HUDEP-2 (cell line): Measurements from ENCODE around the gene ZNF254.
"Not testable (repeated sequence)": the region's sequence is repeated elsewhere in the genome, so short reads cannot be mapped to it uniquely, and the experiment has no call there.

Experiments
- DNase-seq, 76 experiments: peaks; one replicate each; lab custom pipeline; 2025; ENCODE audit not compliant: unreplicated experiment in 76 of 76; lab: John Stamatoyannopoulos, UW

The ZNF254 gene

GRCh38 chr19:24069905-24070657 lies 16.9 kb upstream of the ZNF254 start:
- DNase-seq, result no peak

DNA sequence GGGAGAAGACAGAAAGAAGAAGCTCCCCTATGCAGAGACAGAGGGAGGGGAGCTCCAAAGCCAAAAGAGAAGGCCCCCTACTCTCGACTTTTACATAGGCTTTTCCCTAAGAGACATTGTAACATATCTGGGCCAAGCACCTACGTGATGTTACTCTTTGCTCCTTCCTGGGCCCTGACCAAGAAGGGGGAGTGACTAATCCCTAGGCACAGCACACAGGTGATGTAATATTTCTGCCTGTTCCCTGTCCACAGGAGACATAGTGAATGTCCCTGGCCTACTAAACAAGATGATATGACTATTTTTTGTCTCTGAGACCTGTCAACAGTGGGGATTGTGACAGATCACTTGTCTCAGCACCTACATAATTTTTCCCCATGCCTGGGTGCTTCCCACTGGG lies 15.9 kb upstream of the ZNF254 start:
- no peak for DNase-seq

- DNase-seq, result no peak
Observed at GRCh38 chr19:24072720-24073119, 14.3 kb upstream of the ZNF254 start.

DNA sequence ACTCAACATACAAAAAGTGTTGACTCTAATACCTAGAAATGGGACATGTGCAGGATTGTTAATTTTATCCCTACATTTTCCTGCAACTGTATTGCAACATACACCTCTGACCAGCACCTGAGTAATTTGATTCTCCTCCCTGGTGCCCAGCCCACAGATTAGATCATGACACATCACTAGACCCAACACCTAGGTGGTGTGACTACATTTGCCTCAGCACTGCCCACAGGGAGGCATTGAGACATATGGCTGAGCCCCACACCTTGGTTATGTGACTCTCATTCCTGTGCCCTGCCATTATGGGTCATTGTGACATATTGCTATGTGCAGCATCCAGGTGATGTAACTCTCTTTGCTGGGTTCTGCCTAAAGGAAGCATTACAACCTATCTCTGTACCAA lies 13.2 kb upstream of the ZNF254 start:
- no peak for DNase-seq

- no peak for DNase-seq
Observed at GRCh38 chr19:24074720-24075454, 12.1 kb upstream of the ZNF254 start.

GRCh38 chr19:24075530-24075929 lies 11.5 kb upstream of the ZNF254 start:
- not testable (repeated sequence) for DNase-seq

GRCh38 chr19:24078680-24079079 lies 8.3 kb upstream of the ZNF254 start:
- no peak for DNase-seq

GRCh38 chr19:24081056-24081455 lies 5.9 kb upstream of the ZNF254 start:
- no peak for DNase-seq

GRCh38 chr19:24098359-24098758 lies 11.4 kb downstream of the ZNF254 start:
- DNase-seq, result no peak

- DNase-seq, result no peak
Observed at GRCh38 chr19:24099829-24100228, 12.8 kb downstream of the ZNF254 start.

GRCh38 chr19:24100597-24100996 lies 13.6 kb downstream of the ZNF254 start:
- DNase-seq, result not testable (repeated sequence)

DNA sequence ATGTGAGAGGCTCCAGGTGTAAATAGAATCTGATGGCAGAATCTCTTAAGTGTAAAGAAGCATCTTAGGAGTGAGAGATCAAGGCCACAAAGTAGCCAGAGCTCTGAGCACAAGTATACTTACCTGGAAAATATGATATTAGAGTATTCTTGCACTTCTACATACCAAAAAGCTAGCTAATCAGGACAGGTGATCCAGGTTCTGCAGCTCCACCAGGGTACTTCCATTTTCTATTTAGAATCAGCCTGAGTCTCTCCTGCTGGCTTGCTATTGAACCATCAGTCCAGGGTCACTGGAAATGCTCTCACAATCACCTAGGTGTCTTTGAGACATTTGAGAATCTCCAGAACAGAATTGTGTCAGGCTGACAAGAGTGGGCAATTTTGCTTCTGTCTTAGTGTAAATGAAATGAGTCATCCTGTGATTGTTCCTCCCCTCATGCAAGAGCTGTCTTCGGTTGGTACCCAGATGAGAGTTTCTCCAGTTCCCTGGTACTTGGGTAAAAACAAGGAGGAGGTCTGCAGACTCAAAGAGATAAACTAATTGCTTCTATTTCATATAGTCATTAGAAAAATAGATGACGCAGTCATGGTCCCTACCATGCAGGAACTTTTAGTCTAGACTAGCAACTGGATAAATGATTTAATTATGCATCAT lies 14.6 kb downstream of the ZNF254 start:
- DNase-seq, result no peak

DNA sequence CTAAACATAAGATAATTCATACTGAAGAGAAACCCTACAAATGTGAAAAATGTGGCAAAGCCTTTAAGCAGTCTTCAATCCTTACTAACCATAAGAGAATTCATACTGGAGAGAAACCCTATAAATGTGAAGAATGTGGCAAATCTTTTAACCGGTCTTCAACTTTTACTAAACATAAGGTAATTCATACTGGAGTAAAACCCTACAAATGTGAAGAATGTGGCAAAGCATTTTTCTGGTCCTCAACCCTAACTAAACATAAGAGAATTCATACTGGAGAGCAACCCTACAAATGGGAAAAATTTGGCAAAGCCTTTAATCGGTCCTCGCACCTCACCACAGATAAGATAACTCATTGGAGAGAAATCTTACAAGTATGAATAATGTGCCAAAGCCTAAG lies 40.6 kb downstream of the ZNF254 start:
- DNase-seq, result no peak

DNA sequence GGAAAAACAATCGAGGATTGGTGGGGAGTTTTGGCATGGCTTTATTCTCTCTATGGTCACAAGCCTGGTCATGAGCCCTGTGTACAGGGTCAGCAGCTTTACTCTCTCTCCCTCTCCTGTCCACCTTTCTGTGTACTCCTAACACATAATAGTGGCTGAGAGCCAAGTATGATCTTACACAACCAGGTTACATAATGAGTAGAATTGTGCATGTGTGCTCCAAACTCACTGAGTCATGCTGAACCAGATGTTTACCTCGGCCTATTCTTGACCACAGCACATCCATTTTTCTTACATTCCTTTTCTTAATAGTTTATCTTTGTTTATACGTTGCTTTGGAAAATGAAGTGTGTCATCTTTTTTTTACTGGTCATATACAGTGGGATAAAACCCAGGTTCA lies 53.1 kb downstream of the ZNF254 start:
- DNase-seq, result no peak

- DNase-seq, result no peak
Observed at GRCh38 chr19:24140591-24140990, 53.6 kb downstream of the ZNF254 start.

DNA sequence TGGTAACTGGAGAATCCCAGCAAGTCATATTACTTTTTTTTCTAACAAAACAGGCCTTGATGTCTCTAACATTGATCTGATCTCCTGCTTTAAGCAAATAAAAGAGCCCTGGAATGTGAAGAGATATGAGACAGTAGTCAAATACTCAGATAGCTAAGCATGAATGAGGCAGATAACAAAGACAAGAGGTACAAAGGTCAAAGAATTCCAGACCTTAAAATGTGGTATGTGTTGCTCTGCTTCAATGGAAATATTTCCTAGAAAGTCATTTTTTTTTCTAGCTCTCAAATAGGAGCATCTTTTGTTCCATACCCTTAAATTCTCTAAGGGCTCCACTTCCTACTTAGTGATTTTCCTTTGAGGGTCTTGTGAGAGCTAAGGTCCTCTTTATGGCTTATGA lies 54.6 kb downstream of the ZNF254 start:
- no peak for DNase-seq

GRCh38 chr19:24142771-24143170 lies 55.8 kb downstream of the ZNF254 start:
- no peak for DNase-seq

- DNase-seq, result no peak
Observed at GRCh38 chr19:24159707-24160106, 72.7 kb downstream of the ZNF254 start.

DNA sequence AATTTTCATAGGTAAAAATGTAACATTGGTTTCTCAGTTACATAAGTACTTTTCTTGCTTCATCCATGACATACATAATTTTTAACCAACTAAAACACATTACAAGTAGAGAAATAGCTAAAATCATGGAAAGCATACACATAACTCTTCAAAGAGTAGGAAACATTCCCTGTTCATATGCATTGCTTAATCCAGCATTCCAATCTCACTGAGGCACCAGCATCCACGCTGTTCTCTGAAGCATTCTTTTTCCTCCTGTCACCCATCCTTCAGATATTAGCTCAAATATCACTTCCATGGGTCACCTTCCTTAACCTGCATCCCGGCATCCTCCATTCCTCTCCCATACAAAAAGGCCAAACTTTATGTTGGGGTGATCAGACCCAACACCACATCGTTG lies 79.1 kb downstream of the ZNF254 start:
- DNase-seq, result no peak

GRCh38 chr19:24173882-24174281 lies 86.9 kb downstream of the ZNF254 start:
- no peak for DNase-seq

- DNase-seq, result no peak
Observed at GRCh38 chr19:24177686-24178085, 90.7 kb downstream of the ZNF254 start.

- no peak for DNase-seq
Observed at GRCh38 chr19:24178207-24178606, 91.2 kb downstream of the ZNF254 start.
